Subcutaneous adipose tissue (tissue), 4 donors: ENCODE results near the gene VAT1L. TPM values are rescaled to one million over a fixed set of nuclear protein-coding genes. Genes with fewer than 3 reads are reported as not detected.

Source experiments
- total RNA-seq, 4 donors: library from RNA; depleted of rRNA; stranded (reverse); fragments of >200 nt; gene quantifications; one replicate each; pipeline ENCODE4 v1.1.0, GENCODE V29; 2016
- TF ChIP-seq, protein P1 (sequence below): fragments of 450-650 bp; IDR thresholded peaks from one replicate; pipeline ENCODE4 v1.5.1; 2016; ENCODE audit warnings: low read depth, mild to moderate bottlenecking, control low read depth, antibody characterized with exemption, moderate library complexity

VAT1L gene
- total RNA-seq, 4 donors from 2014 or later: 0.22 to 0.34 TPM; not detected in 2

DNA sequence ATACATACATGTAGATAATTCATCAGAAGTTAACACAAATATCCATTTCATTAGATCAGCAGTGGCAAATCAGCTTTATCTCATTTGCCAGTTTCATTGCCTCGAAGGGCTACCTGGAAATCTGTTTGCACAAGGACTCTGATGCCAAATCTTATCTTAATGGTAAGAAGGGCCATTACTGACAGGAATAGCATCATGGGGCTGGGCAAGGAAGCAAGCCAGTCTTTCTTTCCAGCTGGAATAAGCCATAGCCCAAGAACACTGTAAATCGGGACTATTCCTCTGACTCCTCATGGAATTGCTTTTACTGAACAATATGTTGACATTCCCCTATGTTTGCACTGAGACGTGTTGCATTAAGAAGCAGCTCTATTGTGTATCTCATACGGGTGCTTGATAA lies 132.6 kb downstream of the VAT1L start:
- TF ChIP-seq, protein P1, sequence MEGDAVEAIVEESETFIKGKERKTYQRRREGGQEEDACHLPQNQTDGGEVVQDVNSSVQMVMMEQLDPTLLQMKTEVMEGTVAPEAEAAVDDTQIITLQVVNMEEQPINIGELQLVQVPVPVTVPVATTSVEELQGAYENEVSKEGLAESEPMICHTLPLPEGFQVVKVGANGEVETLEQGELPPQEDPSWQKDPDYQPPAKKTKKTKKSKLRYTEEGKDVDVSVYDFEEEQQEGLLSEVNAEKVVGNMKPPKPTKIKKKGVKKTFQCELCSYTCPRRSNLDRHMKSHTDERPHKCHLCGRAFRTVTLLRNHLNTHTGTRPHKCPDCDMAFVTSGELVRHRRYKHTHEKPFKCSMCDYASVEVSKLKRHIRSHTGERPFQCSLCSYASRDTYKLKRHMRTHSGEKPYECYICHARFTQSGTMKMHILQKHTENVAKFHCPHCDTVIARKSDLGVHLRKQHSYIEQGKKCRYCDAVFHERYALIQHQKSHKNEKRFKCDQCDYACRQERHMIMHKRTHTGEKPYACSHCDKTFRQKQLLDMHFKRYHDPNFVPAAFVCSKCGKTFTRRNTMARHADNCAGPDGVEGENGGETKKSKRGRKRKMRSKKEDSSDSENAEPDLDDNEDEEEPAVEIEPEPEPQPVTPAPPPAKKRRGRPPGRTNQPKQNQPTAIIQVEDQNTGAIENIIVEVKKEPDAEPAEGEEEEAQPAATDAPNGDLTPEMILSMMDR: no peak

DNA sequence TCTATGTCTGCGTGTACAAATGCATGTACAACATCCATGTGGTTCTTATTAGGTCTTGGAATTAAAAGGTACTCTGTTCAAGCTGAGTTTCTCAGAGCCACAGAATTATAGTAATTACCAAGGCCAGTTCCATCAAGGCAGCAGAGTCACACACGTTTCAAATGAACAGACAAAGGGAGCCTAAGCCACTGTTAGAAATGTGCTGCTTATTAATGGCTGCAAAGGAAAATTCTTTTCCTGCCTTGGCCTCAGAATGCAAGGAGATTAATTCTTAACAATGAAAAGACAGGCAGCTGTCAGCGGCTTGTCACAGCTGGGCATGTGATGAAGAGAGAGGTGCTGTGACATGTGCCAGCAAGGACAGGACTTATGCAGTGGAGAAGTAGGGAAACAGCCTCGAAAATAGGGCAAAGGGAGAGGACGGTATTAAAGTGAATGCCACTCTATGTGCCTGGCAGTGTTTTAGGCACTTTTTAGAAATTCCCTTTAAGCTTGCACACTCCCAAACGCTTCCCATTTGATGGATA lies 133.9 kb downstream of the VAT1L start:
- TF ChIP-seq, protein P1: no peak

DNA sequence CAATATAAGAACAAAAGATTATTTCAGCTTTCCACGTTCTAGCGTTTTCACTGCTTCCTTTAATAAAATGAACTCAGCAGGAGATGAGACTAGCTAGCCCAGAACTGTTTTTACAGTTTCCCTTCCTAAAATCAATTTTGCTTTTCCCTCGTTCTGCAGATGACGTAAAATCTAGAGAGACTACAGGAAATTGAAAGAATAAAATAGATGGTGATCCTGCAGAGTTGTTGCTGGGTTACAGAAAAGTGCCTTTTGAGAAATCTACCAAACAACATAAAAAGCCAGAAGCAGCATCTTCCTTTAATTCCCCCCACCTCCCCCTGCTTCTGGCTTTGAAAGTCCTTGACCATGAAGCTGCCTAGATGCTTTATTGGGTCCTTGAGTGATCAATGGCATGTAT lies 137.2 kb downstream of the VAT1L start:
- TF ChIP-seq, protein P1: no peak

DNA sequence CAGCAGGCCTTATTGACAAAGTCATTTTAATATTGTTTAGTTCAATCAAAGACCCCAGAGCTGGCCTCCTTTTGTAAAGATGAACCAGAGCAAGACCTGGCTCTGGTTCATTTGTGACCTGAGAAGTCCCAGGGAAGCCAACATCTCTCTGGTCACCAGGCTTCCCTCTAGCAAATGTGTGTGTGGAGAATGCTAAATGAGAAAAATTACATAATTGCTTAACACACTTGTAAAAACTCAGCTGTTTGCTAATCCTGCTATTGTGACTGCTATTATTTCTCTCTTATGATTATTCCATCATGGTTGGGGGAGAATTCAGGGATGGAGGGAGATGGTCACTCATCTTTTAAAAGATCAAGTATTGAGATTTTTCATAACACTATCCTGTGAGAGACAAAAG lies 139.7 kb downstream of the VAT1L start:
- TF ChIP-seq, protein P1: no peak

DNA sequence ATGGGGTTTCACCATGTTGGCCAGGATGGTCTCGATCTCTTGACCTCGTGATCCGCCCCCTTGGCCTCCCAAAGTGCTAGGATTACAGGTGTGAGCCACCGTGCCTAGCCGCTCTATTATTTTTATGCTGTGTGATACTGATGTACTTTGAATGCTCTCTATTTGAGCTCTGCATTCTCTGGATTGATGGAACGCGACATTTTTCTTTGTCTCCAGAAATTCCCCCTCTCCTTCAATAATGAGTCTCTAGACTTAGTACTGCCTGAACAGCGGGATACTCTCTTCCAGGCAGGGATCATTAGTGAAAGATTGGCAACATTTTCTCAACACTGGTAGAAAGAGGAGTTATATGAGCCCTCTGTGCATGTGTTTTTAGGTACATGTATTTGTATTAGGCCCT lies 140.6 kb downstream of the VAT1L start:
- TF ChIP-seq, protein P1: no peak

DNA sequence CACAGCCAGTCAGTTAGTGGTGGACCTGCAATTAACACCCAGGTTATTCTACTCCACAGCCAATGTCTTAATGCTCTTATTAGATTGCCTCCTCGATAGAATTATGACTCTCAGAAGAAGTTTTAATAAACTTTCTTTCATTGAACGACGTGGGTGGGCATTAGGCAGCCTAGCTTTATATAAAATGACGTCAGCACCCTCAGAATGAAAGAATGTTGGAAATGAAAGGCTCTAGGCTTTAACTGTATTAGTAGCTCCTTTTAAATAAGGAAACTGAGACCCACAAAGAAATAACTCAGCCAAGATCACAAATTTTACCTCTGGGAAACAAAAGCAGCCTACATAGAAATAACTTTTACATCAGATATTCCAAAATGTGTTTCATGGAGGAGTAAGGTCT lies 142.7 kb downstream of the VAT1L start:
- TF ChIP-seq, protein P1: no peak

DNA sequence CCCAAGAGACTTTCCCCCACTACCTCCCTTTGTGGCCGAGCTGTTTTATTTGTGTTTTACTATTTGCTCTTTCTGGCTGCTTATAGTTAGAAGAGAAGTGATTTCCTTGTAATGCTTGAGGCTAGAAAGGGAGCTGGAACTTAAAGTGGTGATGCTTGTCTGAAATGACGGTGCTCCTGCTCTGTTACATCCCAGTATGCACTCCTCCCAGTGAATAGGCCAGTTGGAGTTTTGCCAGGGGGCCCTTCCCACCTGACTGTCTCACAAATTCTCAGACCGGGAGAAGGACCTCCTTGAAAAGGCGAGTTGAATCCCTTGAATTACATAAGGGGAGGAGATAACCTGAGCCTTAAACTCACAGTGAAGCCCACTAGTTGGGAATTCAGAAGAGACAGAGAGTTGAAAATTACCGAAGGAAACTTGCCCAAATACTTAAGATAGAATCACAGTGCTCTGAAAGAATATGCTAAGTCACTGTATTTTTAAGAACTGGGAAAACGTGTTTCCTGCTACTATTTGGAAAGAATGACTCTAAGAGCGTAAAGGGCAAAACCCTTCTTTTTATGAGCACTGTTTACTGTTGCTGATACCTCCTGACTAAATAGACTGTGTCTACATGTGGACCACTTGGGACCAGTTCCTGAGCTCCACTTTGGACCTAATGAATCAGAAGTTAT lies 149.2 kb downstream of the VAT1L start:
- TF ChIP-seq, protein P1: no peak
